HepG2 (cell line): Measurements from ENCODE around the gene TOR4A. TPM values are rescaled to one million over a fixed set of nuclear protein-coding genes. Genes with fewer than 3 reads are reported as not detected.
A peak's percentile ranks its signal among the peaks of the same experiment; 100 is the strongest.

Source experiments
- AGO2 ChIP-seq: fragments of 200-400 bp; formaldehyde crosslinking; optimal IDR thresholded peaks from 2 replicates; pipeline ENCODE3; 2017; ENCODE audit warnings: mild to moderate bottlenecking, low read depth, low read length, moderate library complexity
- ATF3 ChIP-seq: sonication (generic); formaldehyde crosslinking; IDR thresholded peaks from 2 replicates; pipeline ENCODE4 v1.4.0; 2020; ENCODE audit warnings: missing genetic modification reagents
- BCL6 ChIP-seq: IDR thresholded peaks from 2 replicates; pipeline ENCODE4 v1.6.1; 2016; ENCODE audit warnings: missing genetic modification reagents, missing compliant biosample characterization
- CBX5 ChIP-seq: sonication (generic); formaldehyde crosslinking; IDR thresholded peaks from 2 replicates; pipeline ENCODE4 v1.4.0; 2020; ENCODE audit warnings: missing genetic modification reagents, borderline replicate concordance
- GMEB2 ChIP-seq: IDR thresholded peaks from 2 replicates; pipeline ENCODE4 v1.6.1; 2016; ENCODE audit warnings: missing biosample characterization, missing genetic modification reagents, low read depth
- GPN1 ChIP-seq: sonication (generic); formaldehyde crosslinking; IDR thresholded peaks from 2 replicates; pipeline ENCODE4 v1.5.1; 2020; ENCODE audit warnings: missing genetic modification reagents, borderline replicate concordance
- MTF1 ChIP-seq: sonication (generic); formaldehyde crosslinking; IDR thresholded peaks from 2 replicates; pipeline ENCODE4 v1.5.0; 2020; ENCODE audit warnings: missing genetic modification reagents
- MYC ChIP-seq: sonication (generic); formaldehyde crosslinking; IDR thresholded peaks from 2 replicates; pipeline ENCODE4 v1.9.0; 2021; ENCODE audit warnings: missing genetic modification reagents, borderline replicate concordance
- NFRKB ChIP-seq: fragments of 450-650 bp; IDR thresholded peaks from 2 replicates; pipeline ENCODE4 v1.6.1; 2017
- NR2F1 ChIP-seq, 2 experiments: fragments of 450-650 bp in 1 of 2; formaldehyde crosslinking in 1 of 2; IDR thresholded peaks; 2 replicates each; pipeline versions ENCODE4 v1.5.0 to v1.6.1; 2016 to 2020; ENCODE audit warnings: mild to moderate bottlenecking in 1 of 2, missing compliant biosample characterization in 1 of 2, missing genetic modification reagents in 1 of 2, moderate library complexity in 1 of 2
- RXRB ChIP-seq: IDR thresholded peaks from 2 replicates; pipeline ENCODE4 v1.6.1; 2016; ENCODE audit warnings: borderline replicate concordance, missing genetic modification reagents, missing compliant biosample characterization
- SNAPC2 ChIP-seq: sonication (generic); formaldehyde crosslinking; IDR thresholded peaks from 2 replicates; pipeline ENCODE4 v1.8.1; 2022; ENCODE audit warnings: mild to moderate bottlenecking, missing genetic modification reagents
- ZBTB20 ChIP-seq: sonication (generic); formaldehyde crosslinking; IDR thresholded peaks from 2 replicates; pipeline ENCODE4 v1.8.1; 2023; ENCODE audit warnings: missing genetic modification reagents, low read depth, mild to moderate bottlenecking, borderline replicate concordance
- ZNF234 ChIP-seq: sonication (generic); formaldehyde crosslinking; conservative IDR thresholded peaks from 2 replicates; pipeline ENCODE4 v1.5.1; 2020; ENCODE audit warnings: mild to moderate bottlenecking, missing genetic modification reagents
- ZNF337 ChIP-seq: sonication (generic); formaldehyde crosslinking; IDR thresholded peaks from 2 replicates; pipeline ENCODE4 v1.5.1; 2020; ENCODE audit warnings: missing genetic modification reagents, low read depth, mild to moderate bottlenecking, borderline replicate concordance
- ZNF496 ChIP-seq: sonication (generic); formaldehyde crosslinking; IDR thresholded peaks from 2 replicates; pipeline ENCODE4 v1.8.1; 2023; ENCODE audit warnings: mild to moderate bottlenecking, moderate library complexity, missing genetic modification reagents; ENCODE audit not compliant: insufficient replicate concordance
- ZNF713 ChIP-seq: sonication (generic); formaldehyde crosslinking; IDR thresholded peaks from 2 replicates; pipeline ENCODE4 v1.4.0; 2020; ENCODE audit warnings: mild to moderate bottlenecking, missing genetic modification reagents
- ZNF740 ChIP-seq: sonication (generic); formaldehyde crosslinking; IDR thresholded peaks from 2 replicates; pipeline ENCODE4 v1.4.0; 2020; ENCODE audit warnings: missing genetic modification reagents
- ZNF879 ChIP-seq: sonication (generic); formaldehyde crosslinking; IDR thresholded peaks from 2 replicates; pipeline ENCODE4 v1.8.1; 2023; ENCODE audit warnings: missing genetic modification reagents
- polyA plus RNA-seq, 8 experiments: library from polyadenylated mRNA; depleted of rRNA in 3 of 8; stranded (reverse) in 7 of 8; unstranded in 1 of 8; fragments of >200 nt; fragmentation: Illumina TruSeq in 4 of 8; extraction: Trizol in 4 of 8; gene quantifications; 2 replicates each; pipeline versions ENCODE4 v1.2.1 to v1.2.3, GENCODE V29; 2011 to 2016; ENCODE audit warnings: low read depth in 4 of 8, missing spikeins in 1 of 8, mixed read lengths in 1 of 8; ENCODE audit not compliant: insufficient read depth in 1 of 8
- total RNA-seq, 5 experiments: library from RNA; depleted of rRNA; stranded (reverse); fragments of >200 nt; fragmentation: Illumina TruSeq; extraction: Trizol; gene quantifications; 2 replicates each; pipeline ENCODE4 v1.2.3, GENCODE V29; 2016; ENCODE audit warnings: low read depth in 1 of 5
- TF ChIP-seq, protein P1 (sequence below), 2 experiments: sonication (generic) in 1 of 2; formaldehyde crosslinking in 1 of 2; IDR thresholded peaks; 2 replicates each; pipeline versions ENCODE4 v1.4.0 to v1.6.1; 2016 to 2020; ENCODE audit warnings: borderline replicate concordance in 1 of 2, low read depth in 1 of 2, mild to moderate bottlenecking in 1 of 2, missing genetic modification reagents in 1 of 2
- TF ChIP-seq, protein P2 (sequence below): sonication (generic); formaldehyde crosslinking; IDR thresholded peaks from 2 replicates; pipeline ENCODE4 v1.4.0; 2020; ENCODE audit warnings: mild to moderate bottlenecking, missing genetic modification reagents

The TOR4A gene
- total and polyA plus RNA-seq, 2 of the 13 experiments (the other 11 are each of a cell fraction or from before 2014, with no cell fraction given), result 11.1 to 14.2 TPM

DNA sequence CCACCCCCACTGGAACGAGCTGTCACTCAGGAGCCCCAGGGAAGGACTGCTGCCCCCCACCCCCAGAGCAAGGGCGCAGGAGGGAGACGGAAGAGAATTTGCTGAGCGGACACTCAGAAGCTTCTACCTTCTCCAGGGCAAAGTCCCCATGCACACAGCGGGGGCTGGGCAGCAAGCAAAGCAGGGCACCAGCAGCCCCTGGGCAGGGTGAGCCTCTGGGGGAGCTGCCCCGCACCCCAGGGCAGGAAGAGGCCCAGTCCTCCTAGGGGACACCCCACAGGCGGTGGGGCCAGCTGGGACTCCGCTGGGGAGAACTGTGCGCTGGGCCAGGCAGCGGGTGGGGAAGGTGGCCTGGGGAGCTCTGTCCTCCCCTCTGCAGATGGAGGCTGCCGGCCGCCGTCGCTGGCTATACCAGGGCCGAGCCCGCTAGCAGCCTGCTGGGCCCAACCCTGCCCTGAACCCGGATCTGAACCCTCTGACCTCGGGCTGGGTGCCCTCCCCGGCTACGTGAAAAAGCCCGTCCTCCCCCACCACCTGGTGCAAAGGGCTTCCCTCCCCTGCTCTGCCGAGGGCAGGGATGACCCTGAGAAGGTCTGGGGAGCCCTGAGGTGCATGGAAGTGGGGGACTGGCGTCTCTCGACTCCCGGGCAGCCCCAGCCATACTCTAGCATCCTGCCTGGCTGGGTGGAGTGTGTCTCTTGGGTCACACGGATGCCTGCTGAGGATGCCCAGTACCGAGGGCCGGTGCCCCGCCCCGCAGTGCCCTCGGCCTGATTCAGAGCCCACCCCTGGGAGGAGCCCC, 47.4 kb upstream of the TOR4A start (continued):
- TF ChIP-seq ZNF713 (CRISPR knock-in tag) (peak; percentile 35; the same call in 1 of the 2 replicates), MTF1 (CRISPR knock-in tag) (no peak), ZNF234 (CRISPR knock-in tag) (0 out of 2 replicates have a peak, but pooled peaks have one; percentile 53), ZNF337 (CRISPR knock-in tag) (no peak), MYC (CRISPR knock-in tag) (no peak), ZNF879 (CRISPR knock-in tag) (no peak), NR2F1 (CRISPR knock-in tag; IDR thresholded peaks at IDR 0.05) (peak in 1 of 2 experiments; percentile 68; a peak in 1 of 4 replicates), ZNF496 (CRISPR knock-in tag) (no peak), ZBTB20 (CRISPR knock-in tag) (no peak), CBX5 (CRISPR knock-in tag) (no peak; the same call in 1 of the 2 replicates), SNAPC2 (CRISPR knock-in tag) (no peak), RXRB (CRISPR knock-in tag) (peak; percentile 7; the same call in 1 of the 2 replicates), ZNF740 (peak; percentile 20; the same call in 1 of the 2 replicates), NFRKB (no peak), AGO2 (peak; percentile 72), BCL6 (CRISPR knock-in tag) (peak; percentile 49), GMEB2 (CRISPR knock-in tag) (no peak), ATF3 (CRISPR knock-in tag) (no peak), GPN1 (CRISPR knock-in tag) (no peak)
- TF ChIP-seq, protein P1, sequence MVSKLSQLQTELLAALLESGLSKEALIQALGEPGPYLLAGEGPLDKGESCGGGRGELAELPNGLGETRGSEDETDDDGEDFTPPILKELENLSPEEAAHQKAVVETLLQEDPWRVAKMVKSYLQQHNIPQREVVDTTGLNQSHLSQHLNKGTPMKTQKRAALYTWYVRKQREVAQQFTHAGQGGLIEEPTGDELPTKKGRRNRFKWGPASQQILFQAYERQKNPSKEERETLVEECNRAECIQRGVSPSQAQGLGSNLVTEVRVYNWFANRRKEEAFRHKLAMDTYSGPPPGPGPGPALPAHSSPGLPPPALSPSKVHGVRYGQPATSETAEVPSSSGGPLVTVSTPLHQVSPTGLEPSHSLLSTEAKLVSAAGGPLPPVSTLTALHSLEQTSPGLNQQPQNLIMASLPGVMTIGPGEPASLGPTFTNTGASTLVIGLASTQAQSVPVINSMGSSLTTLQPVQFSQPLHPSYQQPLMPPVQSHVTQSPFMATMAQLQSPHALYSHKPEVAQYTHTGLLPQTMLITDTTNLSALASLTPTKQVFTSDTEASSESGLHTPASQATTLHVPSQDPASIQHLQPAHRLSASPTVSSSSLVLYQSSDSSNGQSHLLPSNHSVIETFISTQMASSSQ (IDR thresholded peaks at IDR 0.05; ENCODE audit: low read depth), result no peak
- TF ChIP-seq, protein P1 (CRISPR knock-in tag; IDR thresholded peaks at IDR 0.05; ENCODE audit: borderline replicate concordance), result peak; percentile 2; the same call in 1 of the 2 replicates
- TF ChIP-seq, protein P2, sequence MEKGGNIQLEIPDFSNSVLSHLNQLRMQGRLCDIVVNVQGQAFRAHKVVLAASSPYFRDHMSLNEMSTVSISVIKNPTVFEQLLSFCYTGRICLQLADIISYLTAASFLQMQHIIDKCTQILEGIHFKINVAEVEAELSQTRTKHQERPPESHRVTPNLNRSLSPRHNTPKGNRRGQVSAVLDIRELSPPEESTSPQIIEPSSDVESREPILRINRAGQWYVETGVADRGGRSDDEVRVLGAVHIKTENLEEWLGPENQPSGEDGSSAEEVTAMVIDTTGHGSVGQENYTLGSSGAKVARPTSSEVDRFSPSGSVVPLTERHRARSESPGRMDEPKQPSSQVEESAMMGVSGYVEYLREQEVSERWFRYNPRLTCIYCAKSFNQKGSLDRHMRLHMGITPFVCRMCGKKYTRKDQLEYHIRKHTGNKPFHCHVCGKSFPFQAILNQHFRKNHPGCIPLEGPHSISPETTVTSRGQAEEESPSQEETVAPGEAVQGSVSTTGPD, result no peak
